HepG2 (cell line): ENCODE measurements around the gene PELO. TPM values are rescaled to one million over a fixed set of nuclear protein-coding genes. Genes with fewer than 3 reads are reported as not detected.

Experiments used
- ATAC-seq: fragments of 200-7000 bp; cut with Tn5 transposase; 3 replicates; pipeline ENCODE4 v1.9.1; 2020; ENCODE audit warnings: mild to moderate bottlenecking, moderate library complexity
- BruUV-seq: library from RNA; stranded (reverse); fragments of 400-500 nt; replicated peaks from 2 replicates; lab custom pipeline; 2021; lab: Mats Ljungman, UMichigan
- CTCF ChIA-PET: fragments of 300-600 bp; formaldehyde crosslinking; extraction: SDS; loops from one replicate; lab custom pipeline; 2021; ENCODE audit warnings: low total read pairs, inconsistent platforms, low intra/inter-chr PET ratio; lab: Yijun Ruan, JAX
- POLR2A ChIA-PET: fragments of 350-600 bp; sonication (Branson Sonifier 250); formaldehyde crosslinking; loops from one replicate; lab custom pipeline; 2020; ENCODE audit warnings: antibody characterized with exemption, inconsistent platforms; lab: Yijun Ruan, JAX
- DNase-seq: peaks from one replicate; pipeline ENCODE4 v3.0.0-alpha.2; 2015; ENCODE audit warnings: low spot score
- FAIRE-seq: peaks from 3 replicates; lab custom pipeline; 2011; peaks lifted over from hg19 to GRCh38; lab: Jason Lieb, UNC
- H2AFZ ChIP-seq: one replicate; pipeline ENCODE4 v1.6.1; 2011; ENCODE audit warnings: low read length, inconsistent platforms
- H3K27ac ChIP-seq: fragments of 300-600 bp; 3 replicates; pipeline ENCODE4 v1.8.0; 2011; ENCODE audit warnings: mixed run types, mild to moderate bottlenecking, mixed read lengths, low read length, inconsistent platforms; ENCODE audit not compliant: insufficient read depth; ENCODE audit errors: extremely low read length
- H3K27me3 ChIP-seq, 2 experiments: fragments of 200-600 bp in 1 of 2; 2 replicates in 1 of 2; 3 replicates in 1 of 2; pipeline versions ENCODE4 v1.6.0 to v1.8.0; 2011; ENCODE audit warnings: low read length in 2 of 2, mild to moderate bottlenecking in 2 of 2, moderate library complexity in 2 of 2, inconsistent platforms in 1 of 2; ENCODE audit not compliant: insufficient read depth in 2 of 2, control insufficient read depth in 1 of 2
- H3K36me3 ChIP-seq, 2 experiments: fragments of 200-600 bp in 1 of 2; replicated peaks in 1 of 2; 2 replicates in 1 of 2; 3 replicates in 1 of 2; pipeline versions ENCODE4 v1.5.1 to v1.8.0; 2011; ENCODE audit warnings: low read length in 2 of 2, inconsistent platforms in 1 of 2; ENCODE audit not compliant: insufficient read depth in 2 of 2, control insufficient read depth in 1 of 2
- H3K4me1 ChIP-seq: 2 replicates; pipeline ENCODE4 v1.5.1; 2012; ENCODE audit warnings: low read length, inconsistent platforms; ENCODE audit not compliant: insufficient read depth
- H3K4me2 ChIP-seq: 2 replicates; pipeline ENCODE4 v1.6.0; 2011; ENCODE audit warnings: low read depth, low read length, inconsistent platforms
- H3K4me3 ChIP-seq, 3 experiments: fragments of 200-600 bp in 1 of 3; sonication (generic), shearing (Covaris generic) in 1 of 3; replicated peaks in 1 of 3; 2 replicates each; pipeline ENCODE4 v1.5.1; 2011 to 2016; ENCODE audit warnings: low read length in 3 of 3, inconsistent platforms in 2 of 3, low read depth in 2 of 3, mild to moderate bottlenecking in 2 of 3, control low read depth in 1 of 3, mixed read lengths in 1 of 3; ENCODE audit not compliant: insufficient read depth in 1 of 3
- H3K79me2 ChIP-seq: one replicate; pipeline ENCODE4 v1.6.1; 2011; ENCODE audit warnings: low read length, inconsistent platforms; ENCODE audit not compliant: insufficient read depth
- H3K9ac ChIP-seq: 2 replicates; pipeline ENCODE4 v1.6.0; 2011; ENCODE audit warnings: mild to moderate bottlenecking, low read depth, low read length, inconsistent platforms; ENCODE audit not compliant: insufficient read depth
- H3K9me3 ChIP-seq: 2 replicates; pipeline ENCODE4 v1.5.1; 2012; ENCODE audit warnings: mild to moderate bottlenecking, low read length
- H4K20me1 ChIP-seq: 2 replicates; pipeline ENCODE4 v1.6.0; 2011; ENCODE audit warnings: inconsistent platforms, mild to moderate bottlenecking, low read length, moderate library complexity; ENCODE audit not compliant: insufficient read depth
- CHD2 ChIP-seq: IDR thresholded peaks from 2 replicates; pipeline ENCODE4 v1.6.1; 2011; ENCODE audit warnings: low read depth, low read length, improper control_type of control experiment
- NPAS2 ChIP-seq: sonication (generic); formaldehyde crosslinking; IDR thresholded peaks from 2 replicates; pipeline ENCODE4 v1.8.0; 2022; ENCODE audit warnings: mild to moderate bottlenecking, missing genetic modification reagents, borderline replicate concordance
- TERF1 ChIP-seq: sonication (generic); formaldehyde crosslinking; IDR thresholded peaks from 2 replicates; pipeline ENCODE4 v1.8.0; 2022; ENCODE audit warnings: mild to moderate bottlenecking, missing genetic modification reagents, moderate library complexity
- ZFP36L2 ChIP-seq: sonication (generic); formaldehyde crosslinking; IDR thresholded peaks from 2 replicates; pipeline ENCODE4 v1.4.0; 2020; ENCODE audit warnings: missing genetic modification reagents
- ZNF10 ChIP-seq: sonication (generic); formaldehyde crosslinking; IDR thresholded peaks from 2 replicates; pipeline ENCODE4 v1.4.0; 2020; ENCODE audit warnings: mild to moderate bottlenecking, low read depth, missing genetic modification reagents, borderline replicate concordance
- ZNF484 ChIP-seq: sonication (generic); formaldehyde crosslinking; IDR thresholded peaks from 2 replicates; pipeline ENCODE4 v1.5.1; 2020; ENCODE audit warnings: mild to moderate bottlenecking, low read depth, missing genetic modification reagents, borderline replicate concordance
- ZSCAN29 ChIP-seq: sonication (generic); formaldehyde crosslinking; conservative IDR thresholded peaks from 2 replicates; pipeline ENCODE4 v1.4.0; 2020; ENCODE audit warnings: mild to moderate bottlenecking, missing genetic modification reagents
- in situ Hi-C: cut with HindIII; loops from 2 replicates; pipeline ENCODE4 v1.10.0; 2017; ENCODE audit warnings: low pct_unique_long_range_greater_than_20kb; ENCODE audit not compliant: extremely low pct_ligation_motif_present
- intact Hi-C: fragments of 100-400 bp; cut with micrococcal nuclease; formaldehyde crosslinking; loops from one replicate; pipeline ENCODE4 v1.10.0; 2022; ENCODE audit not compliant: unreplicated experiment
- polyA plus RNA-seq, 8 experiments: library from polyadenylated mRNA; depleted of rRNA in 3 of 8; stranded (reverse) in 7 of 8; unstranded in 1 of 8; fragments of >200 nt; fragmentation: Illumina TruSeq in 4 of 8; extraction: Trizol in 4 of 8; gene quantifications; 2 replicates each; pipeline versions ENCODE4 v1.2.1 to v1.2.3, GENCODE V29; 2011 to 2016; ENCODE audit warnings: low read depth in 4 of 8, missing spikeins in 1 of 8, mixed read lengths in 1 of 8; ENCODE audit not compliant: insufficient read depth in 1 of 8
- total RNA-seq, 5 experiments: library from RNA; depleted of rRNA; stranded (reverse); fragments of >200 nt; fragmentation: Illumina TruSeq; extraction: Trizol; gene quantifications; 2 replicates each; pipeline ENCODE4 v1.2.3, GENCODE V29; 2016; ENCODE audit warnings: low read depth in 1 of 5
- TF ChIP-seq, protein P1 (sequence below): sonication (generic); formaldehyde crosslinking; IDR thresholded peaks from 2 replicates; pipeline ENCODE4 v1.4.0; 2020; ENCODE audit warnings: missing genetic modification reagents
- TF ChIP-seq, protein P2 (sequence below): IDR thresholded peaks from 2 replicates; pipeline ENCODE4 v1.6.1; 2016; ENCODE audit warnings: low read depth
- TF ChIP-seq, protein P3 (sequence below): sonication (generic); formaldehyde crosslinking; IDR thresholded peaks from 2 replicates; pipeline ENCODE4 v1.9.0; 2022; ENCODE audit warnings: missing genetic modification reagents, mild to moderate bottlenecking, borderline replicate concordance

Gene PELO
- total and polyA plus RNA-seq, 2 of the 13 experiments (the other 11 are each of a cell fraction or from before 2014, with no cell fraction given) = 19.0 to 23.9 TPM

- no peak for TF ChIP-seq ZNF484
- TF ChIP-seq CHD2 = no peak
These were observed 17.9 kb downstream of the PELO start (continued) for GRCh38 chr5:52805615-52806014.

DNA sequence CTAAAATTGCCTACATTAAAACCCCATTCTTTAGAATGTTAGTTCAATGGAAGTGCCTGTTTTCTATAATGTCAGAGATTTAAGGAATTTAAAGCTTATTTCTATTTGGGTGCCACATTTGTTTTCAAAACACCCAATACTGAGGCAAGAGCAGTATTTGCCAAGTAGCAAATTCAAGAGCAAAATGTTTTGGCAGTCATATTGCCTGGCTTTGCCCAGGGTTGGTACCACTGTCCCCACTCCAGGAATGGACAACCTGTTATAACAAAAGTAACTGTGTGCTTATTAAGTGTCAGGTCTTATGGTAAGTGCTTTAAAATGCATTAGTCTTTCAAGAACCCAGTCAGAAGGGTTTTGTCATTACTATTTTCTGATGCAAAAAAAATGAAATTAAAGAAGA is 19.3 kb downstream of the PELO start:
- FAIRE-seq (no peak), DNase-seq (no peak), ATAC-seq (no peak)
- H3K27ac ChIP-seq = no peak overlapping the region
- peaks cover 52% of the 10 kb centered on the region for H3K79me2 ChIP-seq
- CTCF ChIA-PET = no interaction called here
- H2AFZ ChIP-seq = no peak overlapping the region
- peaks cover 63% of the 10 kb centered on the region for H3K4me1 ChIP-seq
- peaks cover 0 to 15% of the 10 kb centered on the region in 2 experiments; a peak in 1 of 5 replicates for H3K36me3 ChIP-seq
- H3K9me3 ChIP-seq = no peaks in the 10 kb centered on the region
- H3K4me3 ChIP-seq = no peak overlapping the region
- no peaks in the 10 kb centered on the region for H3K27me3 ChIP-seq
- no peak overlapping the region for H3K4me2 ChIP-seq
- BruUV-seq = no TSS peak
- in situ Hi-C loops (no loop called here), intact Hi-C loops (no loop called here)
- POLR2A ChIA-PET = no interaction called here
- TF ChIP-seq, protein P1, sequence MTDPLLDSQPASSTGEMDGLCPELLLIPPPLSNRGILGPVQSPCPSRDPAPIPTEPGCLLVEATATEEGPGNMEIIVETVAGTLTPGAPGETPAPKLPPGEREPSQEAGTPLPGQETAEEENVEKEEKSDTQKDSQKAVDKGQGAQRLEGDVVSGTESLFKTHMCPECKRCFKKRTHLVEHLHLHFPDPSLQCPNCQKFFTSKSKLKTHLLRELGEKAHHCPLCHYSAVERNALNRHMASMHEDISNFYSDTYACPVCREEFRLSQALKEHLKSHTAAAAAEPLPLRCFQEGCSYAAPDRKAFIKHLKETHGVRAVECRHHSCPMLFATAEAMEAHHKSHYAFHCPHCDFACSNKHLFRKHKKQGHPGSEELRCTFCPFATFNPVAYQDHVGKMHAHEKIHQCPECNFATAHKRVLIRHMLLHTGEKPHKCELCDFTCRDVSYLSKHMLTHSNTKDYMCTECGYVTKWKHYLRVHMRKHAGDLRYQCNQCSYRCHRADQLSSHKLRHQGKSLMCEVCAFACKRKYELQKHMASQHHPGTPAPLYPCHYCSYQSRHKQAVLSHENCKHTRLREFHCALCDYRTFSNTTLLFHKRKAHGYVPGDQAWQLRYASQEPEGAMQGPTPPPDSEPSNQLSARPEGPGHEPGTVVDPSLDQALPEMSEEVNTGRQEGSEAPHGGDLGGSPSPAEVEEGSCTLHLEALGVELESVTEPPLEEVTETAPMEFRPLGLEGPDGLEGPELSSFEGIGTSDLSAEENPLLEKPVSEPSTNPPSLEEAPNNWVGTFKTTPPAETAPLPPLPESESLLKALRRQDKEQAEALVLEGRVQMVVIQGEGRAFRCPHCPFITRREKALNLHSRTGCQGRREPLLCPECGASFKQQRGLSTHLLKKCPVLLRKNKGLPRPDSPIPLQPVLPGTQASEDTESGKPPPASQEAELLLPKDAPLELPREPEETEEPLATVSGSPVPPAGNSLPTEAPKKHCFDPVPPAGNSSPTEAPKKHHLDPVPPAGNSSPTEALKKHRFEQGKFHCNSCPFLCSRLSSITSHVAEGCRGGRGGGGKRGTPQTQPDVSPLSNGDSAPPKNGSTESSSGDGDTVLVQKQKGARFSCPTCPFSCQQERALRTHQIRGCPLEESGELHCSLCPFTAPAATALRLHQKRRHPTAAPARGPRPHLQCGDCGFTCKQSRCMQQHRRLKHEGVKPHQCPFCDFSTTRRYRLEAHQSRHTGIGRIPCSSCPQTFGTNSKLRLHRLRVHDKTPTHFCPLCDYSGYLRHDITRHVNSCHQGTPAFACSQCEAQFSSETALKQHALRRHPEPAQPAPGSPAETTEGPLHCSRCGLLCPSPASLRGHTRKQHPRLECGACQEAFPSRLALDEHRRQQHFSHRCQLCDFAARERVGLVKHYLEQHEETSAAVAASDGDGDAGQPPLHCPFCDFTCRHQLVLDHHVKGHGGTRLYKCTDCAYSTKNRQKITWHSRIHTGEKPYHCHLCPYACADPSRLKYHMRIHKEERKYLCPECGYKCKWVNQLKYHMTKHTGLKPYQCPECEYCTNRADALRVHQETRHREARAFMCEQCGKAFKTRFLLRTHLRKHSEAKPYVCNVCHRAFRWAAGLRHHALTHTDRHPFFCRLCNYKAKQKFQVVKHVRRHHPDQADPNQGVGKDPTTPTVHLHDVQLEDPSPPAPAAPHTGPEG (CRISPR knock-in tag) = no peak
- TF ChIP-seq TERF1 (CRISPR knock-in tag) (no peak), NPAS2 (CRISPR knock-in tag) (no peak), ZNF10 (no peak), ZSCAN29 (CRISPR knock-in tag) (no peak), ZFP36L2 (CRISPR knock-in tag) (no peak)
- TF ChIP-seq, protein P2, sequence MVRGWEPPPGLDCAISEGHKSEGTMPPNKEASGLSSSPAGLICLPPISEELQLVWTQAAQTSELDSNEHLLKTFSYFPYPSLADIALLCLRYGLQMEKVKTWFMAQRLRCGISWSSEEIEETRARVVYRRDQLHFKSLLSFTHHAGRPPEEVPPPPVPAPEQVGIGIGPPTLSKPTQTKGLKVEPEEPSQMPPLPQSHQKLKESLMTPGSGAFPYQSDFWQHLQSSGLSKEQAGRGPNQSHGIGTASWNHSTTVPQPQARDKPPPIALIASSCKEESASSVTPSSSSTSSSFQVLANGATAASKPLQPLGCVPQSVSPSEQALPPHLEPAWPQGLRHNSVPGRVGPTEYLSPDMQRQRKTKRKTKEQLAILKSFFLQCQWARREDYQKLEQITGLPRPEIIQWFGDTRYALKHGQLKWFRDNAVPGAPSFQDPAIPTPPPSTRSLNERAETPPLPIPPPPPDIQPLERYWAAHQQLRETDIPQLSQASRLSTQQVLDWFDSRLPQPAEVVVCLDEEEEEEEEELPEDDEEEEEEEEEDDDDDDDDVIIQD (CRISPR knock-in tag) = no peak
- TF ChIP-seq, protein P3, sequence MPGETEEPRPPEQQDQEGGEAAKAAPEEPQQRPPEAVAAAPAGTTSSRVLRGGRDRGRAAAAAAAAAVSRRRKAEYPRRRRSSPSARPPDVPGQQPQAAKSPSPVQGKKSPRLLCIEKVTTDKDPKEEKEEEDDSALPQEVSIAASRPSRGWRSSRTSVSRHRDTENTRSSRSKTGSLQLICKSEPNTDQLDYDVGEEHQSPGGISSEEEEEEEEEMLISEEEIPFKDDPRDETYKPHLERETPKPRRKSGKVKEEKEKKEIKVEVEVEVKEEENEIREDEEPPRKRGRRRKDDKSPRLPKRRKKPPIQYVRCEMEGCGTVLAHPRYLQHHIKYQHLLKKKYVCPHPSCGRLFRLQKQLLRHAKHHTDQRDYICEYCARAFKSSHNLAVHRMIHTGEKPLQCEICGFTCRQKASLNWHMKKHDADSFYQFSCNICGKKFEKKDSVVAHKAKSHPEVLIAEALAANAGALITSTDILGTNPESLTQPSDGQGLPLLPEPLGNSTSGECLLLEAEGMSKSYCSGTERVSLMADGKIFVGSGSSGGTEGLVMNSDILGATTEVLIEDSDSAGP (CRISPR knock-in tag) = no peak
- H4K20me1 ChIP-seq = peaks cover 23% of the 10 kb centered on the region
- H3K9ac ChIP-seq = no peak overlapping the region
